Right lung (tissue), 5 donors: ENCODE results near the gene PNMA1. TPM values are rescaled to one million over a fixed set of nuclear protein-coding genes. Genes with fewer than 3 reads are reported as not detected.

Source experiments
- DNase-seq, 2 donors: peaks; one replicate each; pipeline ENCODE4 v3.0.0-alpha.2; 2013
- polyA plus RNA-seq, 5 donors: library from polyadenylated mRNA; unstranded; fragments of 120-200 nt; gene quantifications; one replicate each; pipeline versions ENCODE4 v1.2.1 to v1.2.3, GENCODE V29; 2013; ENCODE audit warnings: inconsistent platforms in 1 of 5, low replicate concordance in 1 of 5; ENCODE audit not compliant: insufficient read length in 5 of 5, insufficient read depth in 1 of 5

The PNMA1 gene
- polyA plus RNA-seq, 5 donors = 41.2 to 54.9 (median 47.4) TPM

- no peak for DNase-seq
These were observed 25.2 kb upstream of the PNMA1 start for GRCh38 chr14:73739174-73739898.

GRCh38 chr14:73738518-73739173, 24.5 kb upstream of the PNMA1 start:
- DNase-seq = no peak

GRCh38 chr14:73736842-73737241, 22.7 kb upstream of the PNMA1 start:
- DNase-seq = no peak

DNA sequence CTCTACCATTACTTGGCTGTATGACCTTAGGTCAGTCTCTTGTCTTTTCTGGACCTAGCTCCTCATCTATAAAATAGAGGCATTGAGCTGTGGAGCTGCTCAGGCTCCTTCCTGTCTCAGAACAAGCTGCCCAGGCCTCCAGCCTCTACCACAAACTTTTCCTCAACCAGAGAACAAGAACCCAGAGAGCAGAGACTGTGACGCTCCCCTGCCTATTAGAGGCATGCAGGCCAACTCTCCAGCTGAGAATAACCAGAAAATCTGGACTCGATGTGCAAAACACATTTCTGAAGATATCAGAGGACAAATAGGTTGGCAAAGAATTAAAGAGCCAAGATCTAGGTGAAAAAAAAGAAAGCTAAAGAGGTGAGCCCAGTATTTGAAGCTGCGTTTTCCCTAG, 17.8 kb upstream of the PNMA1 start:
- no peak for DNase-seq

GRCh38 chr14:73731111-73731510, 16.9 kb upstream of the PNMA1 start:
- DNase-seq = no peak

GRCh38 chr14:73729556-73730265, 15.5 kb upstream of the PNMA1 start:
- no peak for DNase-seq

- DNase-seq = peak; percentile 72 to 79
These were observed 14.6 kb upstream of the PNMA1 start for GRCh38 chr14:73728717-73729330.

DNA sequence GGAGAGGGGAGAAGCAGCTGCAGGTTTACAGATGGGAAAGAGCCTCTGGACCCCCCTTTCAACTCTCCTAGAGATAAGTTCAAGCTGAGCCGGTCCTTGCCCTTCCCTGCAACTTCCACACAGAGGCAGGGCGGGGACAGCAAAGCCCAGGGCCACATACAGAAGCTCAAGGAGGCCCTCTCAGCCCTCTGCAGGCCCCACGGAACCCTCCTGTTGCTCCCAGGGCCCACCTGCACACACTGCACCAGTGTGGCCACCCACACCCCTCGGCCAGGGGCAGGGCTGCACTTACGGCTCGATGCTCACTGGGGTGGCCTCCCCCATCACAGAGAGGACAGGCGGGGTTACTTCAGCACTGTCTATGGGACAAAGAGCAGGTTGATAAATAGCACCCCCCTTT, 13.0 kb upstream of the PNMA1 start:
- DNase-seq = no peak

- DNase-seq = no peak
These were observed 12.1 kb upstream of the PNMA1 start for GRCh38 chr14:73726025-73726961.

DNA sequence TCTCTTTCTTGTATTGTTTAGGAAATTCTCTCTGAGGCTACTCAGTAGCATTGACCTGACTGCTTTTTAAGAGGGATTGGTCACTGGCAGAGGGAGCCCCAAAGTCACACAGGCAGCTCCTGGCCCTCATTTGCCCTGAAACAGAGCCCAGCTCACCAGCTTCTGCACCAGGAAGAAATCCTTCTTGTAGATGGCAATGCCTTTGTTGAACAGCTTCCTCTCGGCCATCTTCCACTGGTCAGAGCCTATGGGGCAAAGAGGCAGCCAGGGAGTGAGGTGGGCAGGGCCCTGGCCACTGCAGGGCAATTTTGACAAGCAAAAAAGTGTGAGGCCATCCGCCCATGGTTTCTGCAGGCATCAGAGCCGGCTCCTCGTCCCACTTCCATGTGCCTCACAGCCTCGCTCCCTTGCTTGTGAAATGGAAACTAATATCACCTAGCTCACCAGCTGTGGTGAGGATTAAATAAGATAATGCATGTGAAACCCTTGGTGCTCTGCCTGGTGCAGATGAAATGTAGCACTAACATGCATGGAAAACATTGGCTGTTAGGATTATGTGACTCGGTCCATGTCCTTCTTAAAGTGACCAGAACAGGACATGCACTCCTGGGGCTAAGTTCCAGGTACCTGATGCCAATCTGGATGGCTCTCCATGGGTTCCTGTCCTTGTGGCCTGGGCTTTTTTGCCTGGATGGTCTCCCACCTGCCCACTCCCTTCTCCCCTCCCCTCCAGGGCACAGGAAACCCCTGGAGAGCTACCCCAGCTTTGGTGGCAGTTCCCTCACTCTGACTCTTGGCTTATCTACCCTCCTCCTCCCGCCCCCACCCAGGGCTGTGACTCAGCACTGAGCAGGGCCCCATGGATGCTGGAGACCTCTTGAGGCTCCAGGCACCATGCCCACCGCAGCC, 11.2 kb upstream of the PNMA1 start:
- DNase-seq = no peak

DNA sequence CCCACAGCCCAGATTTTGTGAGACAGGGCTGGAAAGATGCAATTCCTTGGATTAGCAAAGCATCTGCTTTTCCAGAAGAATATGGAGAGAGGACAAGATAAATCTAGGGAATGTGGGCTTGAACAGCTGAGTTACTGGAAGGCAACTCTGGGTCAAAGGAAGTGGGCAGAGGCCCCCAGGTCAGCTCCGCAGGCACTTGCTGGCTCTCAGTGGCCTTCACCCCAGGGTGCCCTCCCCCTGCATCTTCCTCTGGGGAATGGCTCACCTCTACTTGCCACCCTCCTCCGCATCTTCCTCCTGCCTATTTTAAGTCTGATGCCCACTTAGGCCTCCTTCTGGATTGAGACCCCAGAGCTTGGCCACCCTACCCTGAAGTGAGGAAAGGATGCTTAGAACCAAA, 10.5 kb upstream of the PNMA1 start:
- no peak for DNase-seq

DNA sequence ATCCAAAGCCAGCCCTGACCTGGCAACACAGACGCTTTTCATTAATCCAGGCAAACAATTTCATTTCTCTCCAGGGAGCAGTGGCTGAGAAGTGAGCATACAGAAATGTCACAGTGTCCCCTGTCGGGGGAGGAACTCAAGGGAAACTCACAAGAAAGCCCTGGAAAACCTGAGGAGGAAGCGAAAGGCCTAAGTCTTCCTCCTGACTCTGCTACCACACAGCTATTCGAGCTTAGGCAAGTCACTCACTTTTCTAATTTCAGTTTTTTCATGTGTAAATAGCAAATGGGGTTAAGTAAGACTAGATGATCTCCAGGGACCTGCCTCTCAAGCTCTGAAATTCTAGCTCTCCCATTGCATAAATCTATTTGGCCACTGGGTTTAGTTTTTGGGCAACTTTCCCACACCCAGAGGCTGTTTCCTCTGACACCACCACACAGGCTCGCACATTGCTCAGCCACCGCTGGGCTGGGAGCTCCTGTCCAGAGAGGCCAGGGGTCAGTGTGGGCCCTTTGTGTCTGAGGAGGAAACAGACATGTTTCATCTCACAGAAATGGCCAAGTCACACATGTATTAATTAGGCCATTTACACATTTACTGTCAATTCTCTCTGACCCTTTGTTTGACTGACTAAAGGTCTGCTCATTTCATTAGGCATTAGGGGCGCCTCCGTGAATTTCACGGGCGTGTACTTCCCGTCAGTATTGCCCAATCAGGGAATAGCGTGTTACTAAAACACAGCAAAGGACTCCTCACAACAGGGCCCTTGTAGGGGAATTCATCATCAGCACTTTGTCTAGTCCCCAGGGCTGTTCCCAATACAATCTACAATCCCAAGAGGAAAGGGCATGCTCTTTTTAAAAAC, 9.8 kb upstream of the PNMA1 start:
- no peak for DNase-seq

DNA sequence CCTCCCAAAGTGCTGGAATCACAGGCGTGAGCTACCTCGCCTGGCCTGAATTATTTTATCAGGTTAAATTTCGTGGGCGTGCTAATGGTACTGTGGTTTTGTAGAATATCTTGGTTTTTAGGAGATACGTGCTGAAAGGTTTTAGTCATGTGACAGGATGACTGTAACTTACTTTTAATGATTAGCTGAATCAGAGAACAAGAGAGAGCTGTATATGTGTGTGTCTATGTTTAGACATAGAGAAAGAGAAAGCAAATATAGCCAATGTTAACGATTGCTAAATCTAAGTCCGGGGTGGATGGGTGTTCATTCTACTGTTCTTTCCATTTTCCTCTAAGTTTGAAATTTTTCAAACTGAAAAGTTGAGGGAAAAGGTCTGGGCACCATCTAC, 9.2 kb upstream of the PNMA1 start:
- DNase-seq = no peak

DNA sequence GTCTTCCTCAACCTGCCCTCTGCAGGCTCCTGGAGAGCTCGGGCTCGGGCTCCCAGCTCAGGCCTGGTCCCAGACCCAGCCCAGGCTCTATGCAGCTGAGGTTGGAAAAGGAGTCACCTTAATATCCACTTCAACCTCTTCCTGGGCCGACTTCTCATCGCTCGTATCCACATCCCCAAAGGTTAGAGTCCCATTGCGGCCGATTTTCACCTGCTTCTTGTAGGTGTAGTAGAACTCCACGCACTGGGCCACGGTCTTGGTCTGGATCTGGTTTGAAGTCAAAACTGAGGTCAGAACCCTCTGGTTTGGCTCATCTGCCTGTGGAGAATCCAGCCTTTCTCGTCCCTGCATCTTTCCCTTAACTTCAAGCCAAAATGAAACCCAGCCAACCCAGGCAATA, 8.4 kb upstream of the PNMA1 start:
- DNase-seq = no peak

DNA sequence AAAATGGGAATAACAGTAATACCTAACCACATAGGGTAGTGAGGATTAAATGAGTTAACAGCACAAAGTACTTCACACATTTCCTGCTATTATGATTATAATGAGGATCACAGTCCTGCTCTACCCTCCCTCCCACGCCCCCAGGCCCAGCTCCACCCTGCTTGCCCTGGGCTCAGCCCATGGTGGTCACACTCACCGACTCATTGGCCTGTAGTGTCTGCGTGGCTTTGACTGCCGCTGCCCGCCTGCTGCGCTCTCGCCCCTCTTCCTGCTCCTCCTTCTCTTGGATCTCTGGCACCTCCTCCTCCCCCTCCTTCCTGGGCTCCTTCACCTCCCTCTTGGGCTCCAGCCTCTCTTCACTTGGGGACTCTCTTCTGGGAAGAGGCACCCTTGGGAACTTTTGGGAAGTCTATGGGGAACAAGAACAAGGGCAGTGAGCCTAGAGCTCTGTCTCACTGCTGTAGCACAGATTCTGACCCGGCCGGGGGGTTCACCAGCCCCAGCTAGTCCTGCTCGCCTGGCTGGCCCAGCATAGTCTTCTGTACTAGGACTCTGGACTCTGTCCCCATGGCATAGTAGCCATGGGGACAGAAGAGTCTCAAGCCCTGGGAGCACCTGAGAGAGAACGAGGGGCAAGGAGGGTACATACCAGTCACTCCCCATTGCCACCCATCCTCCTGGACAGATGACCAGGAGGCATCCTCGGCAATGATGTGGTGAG, 7.1 kb upstream of the PNMA1 start:
- no peak for DNase-seq

DNA sequence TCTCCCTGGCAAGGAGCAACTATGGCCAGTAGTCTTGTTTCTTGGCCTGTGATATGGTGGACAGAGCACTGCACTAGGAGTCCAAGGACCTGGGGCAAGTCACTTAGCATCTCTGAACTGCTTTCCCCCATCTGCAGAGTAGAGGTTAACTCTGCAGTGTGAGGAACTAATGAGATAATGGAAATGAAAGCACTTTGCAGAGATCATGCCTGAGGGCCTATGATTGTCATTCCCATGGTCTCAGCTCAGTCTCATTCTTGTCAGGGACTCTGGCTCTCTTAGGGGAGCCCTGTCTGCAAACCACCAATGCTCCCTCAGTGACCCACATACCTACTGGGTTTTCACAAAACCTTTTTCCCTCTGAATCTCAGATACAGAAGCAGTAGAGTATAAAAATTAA, 6.5 kb upstream of the PNMA1 start:
- DNase-seq = no peak

DNA sequence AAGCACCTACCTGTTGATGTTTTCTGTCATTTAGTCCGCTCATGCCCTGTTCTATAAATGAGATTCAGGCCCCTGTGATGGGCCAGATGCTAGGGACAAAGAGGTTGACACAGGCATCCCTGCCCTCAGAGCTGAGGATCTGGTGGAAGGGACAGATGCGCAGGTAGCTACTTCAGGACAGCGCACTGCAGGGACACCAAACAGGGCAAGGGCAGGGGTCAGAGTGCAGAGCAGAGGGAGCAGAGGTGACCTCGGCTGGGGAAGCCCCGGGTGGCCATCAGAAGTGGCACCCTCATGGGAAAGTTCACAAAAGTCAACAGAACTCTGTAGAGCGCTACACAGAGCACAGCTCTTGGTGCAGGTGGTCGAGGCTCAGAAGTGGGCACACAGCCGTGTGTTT, 5.6 kb upstream of the PNMA1 start:
- DNase-seq = no peak

DNA sequence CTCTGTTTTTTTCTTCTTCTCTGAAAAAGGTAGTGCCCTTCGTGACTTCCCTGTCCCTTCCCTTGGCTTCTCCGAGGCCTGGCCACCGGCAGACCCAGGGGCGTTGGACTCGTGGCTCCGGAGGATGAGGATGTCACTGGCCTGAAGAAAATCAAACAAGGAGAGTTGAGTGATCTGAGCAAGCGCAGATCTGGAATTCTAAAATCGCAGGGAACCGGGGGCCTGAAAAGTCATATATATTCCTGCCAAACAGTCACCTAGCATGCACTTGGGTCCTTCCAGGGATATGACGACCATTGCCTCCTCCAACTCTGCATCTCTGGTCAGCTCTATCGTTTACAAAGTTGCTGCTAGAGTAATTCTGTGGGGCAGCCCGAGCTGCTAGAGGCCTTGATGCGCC, 5.2 kb upstream of the PNMA1 start:
- DNase-seq = no peak
